ENCODE measurements around the gene SLC15A3.
"Not testable (repeated sequence)": the region's sequence is repeated elsewhere in the genome, so short reads cannot be mapped to it uniquely, and the experiment has no call there.

SLC15A3 gene

DNA sequence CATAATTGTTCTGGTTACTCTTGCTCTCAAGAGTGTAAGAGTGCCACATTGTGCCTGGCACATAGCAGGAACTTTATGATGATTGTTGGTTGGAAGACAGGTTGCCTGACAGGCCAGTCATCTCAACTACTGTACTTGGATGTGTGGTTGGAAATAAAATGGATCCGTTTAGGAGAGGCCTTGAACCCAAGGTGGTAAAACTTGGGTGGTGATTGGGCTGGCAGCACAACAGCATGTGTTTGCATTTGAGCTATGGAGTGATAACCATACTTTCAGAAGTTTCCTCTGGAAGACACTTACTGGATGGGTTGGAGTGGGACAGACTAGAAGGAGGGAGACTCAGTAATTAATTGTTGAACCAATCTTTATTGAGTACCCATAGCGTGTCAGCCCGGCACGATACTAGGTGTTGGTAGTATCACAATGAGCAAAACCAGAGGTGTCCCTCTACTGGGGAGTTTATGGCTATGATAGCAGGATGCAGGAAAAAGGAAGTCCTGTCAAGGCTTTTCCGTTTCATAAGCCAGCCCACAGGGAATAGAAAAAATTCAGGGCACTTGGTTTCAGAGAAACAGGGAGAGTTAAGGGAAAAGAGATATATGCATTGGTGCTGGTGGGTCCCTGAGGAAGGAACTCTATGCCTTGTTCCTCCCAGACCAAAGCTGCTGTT is 41.1 kb downstream of the SLC15A3 start:
- Histone ChIP-seq H3K36me3 (replicated peaks) (no peaks in the 10 kb centered on the region), H3K4me3 (ENCODE audit: low read depth, low read length) (no peak overlapping the region), H3K27me3 (replicated peaks) (no peaks in the 10 kb centered on the region), H3K27ac (no peak overlapping the region)
- TF ChIP-seq, protein P1, sequence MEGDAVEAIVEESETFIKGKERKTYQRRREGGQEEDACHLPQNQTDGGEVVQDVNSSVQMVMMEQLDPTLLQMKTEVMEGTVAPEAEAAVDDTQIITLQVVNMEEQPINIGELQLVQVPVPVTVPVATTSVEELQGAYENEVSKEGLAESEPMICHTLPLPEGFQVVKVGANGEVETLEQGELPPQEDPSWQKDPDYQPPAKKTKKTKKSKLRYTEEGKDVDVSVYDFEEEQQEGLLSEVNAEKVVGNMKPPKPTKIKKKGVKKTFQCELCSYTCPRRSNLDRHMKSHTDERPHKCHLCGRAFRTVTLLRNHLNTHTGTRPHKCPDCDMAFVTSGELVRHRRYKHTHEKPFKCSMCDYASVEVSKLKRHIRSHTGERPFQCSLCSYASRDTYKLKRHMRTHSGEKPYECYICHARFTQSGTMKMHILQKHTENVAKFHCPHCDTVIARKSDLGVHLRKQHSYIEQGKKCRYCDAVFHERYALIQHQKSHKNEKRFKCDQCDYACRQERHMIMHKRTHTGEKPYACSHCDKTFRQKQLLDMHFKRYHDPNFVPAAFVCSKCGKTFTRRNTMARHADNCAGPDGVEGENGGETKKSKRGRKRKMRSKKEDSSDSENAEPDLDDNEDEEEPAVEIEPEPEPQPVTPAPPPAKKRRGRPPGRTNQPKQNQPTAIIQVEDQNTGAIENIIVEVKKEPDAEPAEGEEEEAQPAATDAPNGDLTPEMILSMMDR (IDR thresholded peaks at IDR 0.05; ENCODE audit: low read depth, low read length, missing control alignments) = peak; percentile 5
- no peak for DNase-seq
- in situ Hi-C loops (cut with HindIII; ENCODE audit: low pct_ligation_motif_present, low sequenced_read_pairs) = no loop called here

DNA sequence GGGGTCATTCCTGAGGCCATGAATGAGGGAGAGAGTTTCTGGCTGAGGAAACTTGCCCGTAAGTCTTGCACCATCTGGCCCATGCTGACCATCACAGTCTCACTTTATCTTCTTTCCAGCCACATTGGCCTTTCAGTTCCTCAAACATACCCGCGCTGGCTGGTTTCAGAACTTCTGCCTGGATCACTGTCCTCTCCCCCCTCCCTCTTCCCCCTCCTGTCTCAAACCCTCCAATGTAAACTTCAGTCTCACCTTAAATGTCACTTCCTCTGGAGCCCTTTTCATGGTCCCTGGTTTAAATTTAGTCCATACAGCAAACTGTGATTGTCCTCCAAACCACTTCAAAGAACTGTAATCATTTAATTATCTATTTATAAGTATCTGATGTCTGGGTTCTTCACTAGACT is 41.7 kb downstream of the SLC15A3 start:
- no peak for DNase-seq
- Histone ChIP-seq H3K27ac (no peak overlapping the region), H3K36me3 (replicated peaks) (no peaks in the 10 kb centered on the region), H3K27me3 (replicated peaks) (no peaks in the 10 kb centered on the region), H3K4me3 (ENCODE audit: low read depth, low read length) (no peak overlapping the region)
- TF ChIP-seq, protein P1 (IDR thresholded peaks at IDR 0.05; ENCODE audit: low read depth, low read length, missing control alignments) = no peak
- in situ Hi-C loops (cut with HindIII; ENCODE audit: low pct_ligation_motif_present, low sequenced_read_pairs) = no loop called here

DNA sequence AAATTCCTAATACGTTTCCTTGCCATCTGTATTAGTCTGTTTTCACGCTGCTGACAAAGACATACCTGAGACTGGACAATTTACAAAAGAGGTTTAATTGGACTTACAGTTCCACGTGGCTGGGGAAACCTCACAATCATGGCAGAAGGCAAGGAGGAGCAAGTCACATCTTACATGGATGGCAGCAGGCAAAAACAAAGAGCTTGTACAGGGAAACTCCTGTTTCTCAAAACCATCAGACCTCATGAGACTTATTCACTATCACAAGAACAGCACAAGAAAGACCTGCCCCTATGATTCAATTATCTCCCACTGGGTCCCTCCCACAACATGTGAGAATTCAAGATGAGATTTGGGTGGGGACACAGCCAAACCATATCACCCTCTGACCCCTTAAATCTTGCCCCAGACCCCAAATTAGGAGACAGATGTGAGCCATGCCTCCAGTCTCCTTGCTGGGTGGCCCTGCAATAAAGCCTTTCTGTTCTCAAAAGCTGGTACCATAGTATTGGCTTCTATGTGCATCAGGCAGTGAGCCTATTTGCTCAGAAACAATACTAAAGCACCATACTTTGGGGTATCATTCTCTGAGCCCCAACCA is 42.2 kb downstream of the SLC15A3 start:
- in situ Hi-C loops (cut with HindIII; ENCODE audit: low pct_ligation_motif_present, low sequenced_read_pairs) = loop anchor here (10.0 kb wide), 1 partner anchor 135 kb away; no protein-coding TSS in a partner anchor

DNA sequence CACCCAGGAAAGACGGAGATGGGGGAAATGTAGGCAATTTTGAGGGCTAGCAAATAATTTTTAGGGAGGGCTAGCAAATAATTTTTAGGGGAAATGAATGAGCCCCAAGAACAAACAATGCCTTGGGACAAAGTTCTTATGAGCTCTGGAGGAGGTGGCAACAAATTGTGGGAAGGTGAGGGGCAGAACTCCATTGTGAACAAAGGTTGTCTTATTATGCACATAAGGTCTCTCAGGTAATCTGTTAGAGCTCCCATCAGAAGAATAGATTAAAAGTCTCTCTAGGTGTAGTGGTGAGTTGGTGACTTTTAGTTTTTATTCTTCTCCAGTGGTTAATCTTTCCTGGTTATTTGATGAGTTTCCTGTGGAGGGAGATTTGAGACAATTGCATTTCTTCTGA is 43.2 kb downstream of the SLC15A3 start:
- TF ChIP-seq, protein P1 (IDR thresholded peaks at IDR 0.05; ENCODE audit: low read depth, low read length, missing control alignments) = no peak
- in situ Hi-C loops (cut with HindIII; ENCODE audit: low pct_ligation_motif_present, low sequenced_read_pairs) = loop anchor here (10.0 kb wide), 1 partner anchor 134 kb away; no protein-coding TSS in a partner anchor
- Histone ChIP-seq H3K27me3 (replicated peaks) (no peaks in the 10 kb centered on the region), H3K36me3 (replicated peaks) (no peaks in the 10 kb centered on the region), H3K4me3 (ENCODE audit: low read depth, low read length) (no peak overlapping the region), H3K27ac (no peak overlapping the region)
- no peak for DNase-seq

More for the DNA sequence above, 42.2 kb downstream of the SLC15A3 start:
- not testable (repeated sequence) for H3K4me3 ChIP-seq (ENCODE audit: low read depth, low read length); H3K27me3 ChIP-seq (replicated peaks); DNase-seq; H3K27ac ChIP-seq; H3K36me3 ChIP-seq (replicated peaks)

GRCh38 chr11:60906132-60906972 is 45.6 kb downstream of the SLC15A3 start, which contains the start of gene PRPF19:
PRPF19 (minus strand) TSS chr11:60906585; CDS start chr11:60906382, 203 bp downstream.
- in situ Hi-C loops (cut with HindIII; ENCODE audit: low pct_ligation_motif_present, low sequenced_read_pairs) = loop anchor here (10.0 kb wide), 1 partner anchor 132 kb away; no protein-coding TSS in a partner anchor
- Histone ChIP-seq H3K27ac (peak within 1 kb of the TSS; percentile 83), H3K4me3 (ENCODE audit: low read depth, low read length) (peak within 1 kb of the TSS; percentile 83), H3K27me3 (replicated peaks) (no peaks in the 10 kb centered on the region), H3K36me3 (replicated peaks) (peaks cover 14% of the 10 kb centered on the region)
- TF ChIP-seq, protein P1 (IDR thresholded peaks at IDR 0.05; ENCODE audit: low read depth, low read length, missing control alignments) = no peak
- peak; percentile 95 for DNase-seq

Measured in brain microvascular endothelial cell (primary cell).